ENCODE results near the gene WDR6.

GRCh38 chr3:49012441-49013017 is 5.3 kb downstream of the WDR6 start:
- no peak for TF ChIP-seq CTCF (conservative IDR thresholded peaks at IDR 0.05)
- TF ChIP-seq EZH2 (IDR thresholded peaks at IDR 0.05; ENCODE audit: low read depth): no peak

All from PC-9 (cell line).